ENCODE data around the gene PPY.

DNA sequence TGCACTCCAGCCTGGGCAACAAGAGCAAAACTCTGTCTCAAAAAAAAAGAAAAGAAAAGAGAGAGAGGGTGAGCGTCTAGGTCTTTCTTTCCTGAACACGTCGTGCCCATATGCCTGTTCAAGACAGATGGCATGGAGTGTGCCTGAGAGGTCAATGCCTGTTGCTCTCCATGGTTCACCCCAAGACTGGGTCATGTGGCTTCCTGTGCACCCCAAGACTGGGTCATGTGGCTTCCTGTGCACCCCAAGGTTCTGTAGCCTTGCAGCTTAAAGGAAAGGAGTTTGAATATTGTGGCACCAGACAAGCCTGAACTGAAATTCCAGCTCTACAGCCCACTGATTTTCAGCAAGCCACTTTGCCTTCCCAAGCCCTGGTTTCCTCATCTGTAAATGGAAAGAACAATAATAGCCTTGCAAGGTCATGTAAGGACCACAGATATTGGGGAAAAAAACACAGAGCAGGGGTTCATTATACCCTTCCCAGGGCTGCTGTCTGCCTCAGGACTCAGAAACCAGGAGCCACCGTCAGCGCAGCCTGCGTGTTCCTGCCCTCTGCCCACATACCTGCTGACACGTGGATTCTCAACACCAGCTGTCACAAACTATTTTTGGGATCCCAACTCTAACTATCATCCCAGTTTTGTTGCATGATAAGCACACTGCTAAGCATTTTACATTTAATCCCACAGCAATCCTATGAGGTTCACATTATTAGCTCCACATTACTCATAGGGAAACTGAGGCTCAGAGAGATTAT is 44.1 kb upstream of the PPY start:
- TF ChIP-seq ETV6 (CRISPR knock-in tag; IDR thresholded peaks at IDR 0.05), result no peak
- TF ChIP-seq CTCF (IDR thresholded peaks at IDR 0.05), result no peak
- TF ChIP-seq, protein P1, sequence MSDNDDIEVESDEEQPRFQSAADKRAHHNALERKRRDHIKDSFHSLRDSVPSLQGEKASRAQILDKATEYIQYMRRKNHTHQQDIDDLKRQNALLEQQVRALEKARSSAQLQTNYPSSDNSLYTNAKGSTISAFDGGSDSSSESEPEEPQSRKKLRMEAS (CRISPR knock-in tag; IDR thresholded peaks at IDR 0.05), result no peak
- TF ChIP-seq SP1 (CRISPR knock-in tag; conservative IDR thresholded peaks at IDR 0.05), result no peak
- TF ChIP-seq ZNF281 (CRISPR knock-in tag; IDR thresholded peaks at IDR 0.05), result no peak
- TF ChIP-seq ZNF121 (CRISPR knock-in tag; IDR thresholded peaks at IDR 0.05), result no peak
- no peak for TF ChIP-seq MYBL2 (CRISPR knock-in tag; IDR thresholded peaks at IDR 0.05)
- no peak for TF ChIP-seq STAT6 (CRISPR knock-in tag; conservative IDR thresholded peaks at IDR 0.05; ENCODE audit: low read depth)
